ENCODE measurements around the gene ZNF133. TPM values are rescaled to one million over a fixed set of nuclear protein-coding genes. Genes with fewer than 3 reads are reported as not detected.
"Not testable (repeated sequence)": the region's sequence is repeated elsewhere in the genome, so short reads cannot be mapped to it uniquely, and the experiment has no call there.

Gene ZNF133
- total RNA-seq, 1 donor from 2014 or later = 7.8 TPM

GRCh38 chr20:18265441-18265840 is 22.9 kb upstream of the ZNF133 start:
- intact Hi-C loops (cut with micrococcal nuclease) = no loop called here
- Mint-ChIP-seq H3K9me3 (no peaks in the 10 kb centered on the region), H3K4me3 (no peak overlapping the region), H3K27ac (no peak overlapping the region), H3K27me3 (ENCODE audit: insufficient read depth) (peaks cover 16% of the 10 kb centered on the region), H3K36me3 (ENCODE audit: low read depth) (no peaks in the 10 kb centered on the region), H3K4me1 (ENCODE audit: low read depth) (no peaks in the 10 kb centered on the region)
- no peak for DNase-seq (ENCODE audit: low spot score)

- Mint-ChIP-seq H3K36me3 (ENCODE audit: low read depth) (no peaks in the 10 kb centered on the region), H3K27me3 (ENCODE audit: insufficient read depth) (peaks cover 20% of the 10 kb centered on the region), H3K4me3 (no peak overlapping the region), H3K4me1 (ENCODE audit: low read depth) (no peaks in the 10 kb centered on the region), H3K9me3 (no peaks in the 10 kb centered on the region), H3K27ac (no peak overlapping the region)
- DNase-seq (ENCODE audit: low spot score) = no peak
- intact Hi-C loops (cut with micrococcal nuclease) = no loop called here
Observed at GRCh38 chr20:18266282-18266681, 22.0 kb upstream of the ZNF133 start.

DNA sequence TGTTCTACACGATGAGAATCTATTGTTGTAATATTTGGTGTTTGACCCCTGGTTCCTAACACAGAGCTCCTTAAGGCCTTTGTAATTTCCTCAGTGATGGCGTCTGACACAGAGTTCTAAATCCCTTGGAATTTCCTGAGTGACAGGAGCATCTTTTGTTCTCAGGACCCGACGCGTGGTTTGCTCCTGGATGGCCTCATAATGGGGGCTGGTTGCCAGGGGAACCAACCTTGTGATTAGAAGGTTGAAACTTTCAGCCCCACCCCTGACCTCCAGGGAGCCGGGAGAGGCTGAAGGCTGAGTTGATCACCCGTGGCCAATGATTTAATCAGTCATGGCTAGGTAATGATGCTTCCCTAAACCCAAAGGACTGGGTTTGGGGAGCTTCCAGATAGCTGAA is 20.5 kb upstream of the ZNF133 start:
- no peak for DNase-seq (ENCODE audit: low spot score)
- intact Hi-C loops (cut with micrococcal nuclease) = no loop called here
- peaks cover 17% of the 10 kb centered on the region for H3K27me3 Mint-ChIP-seq (ENCODE audit: insufficient read depth)
- no peaks in the 10 kb centered on the region for H3K4me1 Mint-ChIP-seq (ENCODE audit: low read depth)
- no peaks in the 10 kb centered on the region for H3K9me3 Mint-ChIP-seq
- H3K4me3 Mint-ChIP-seq = no peak overlapping the region
- no peaks in the 10 kb centered on the region for H3K36me3 Mint-ChIP-seq (ENCODE audit: low read depth)
- H3K27ac Mint-ChIP-seq = no peak overlapping the region

DNA sequence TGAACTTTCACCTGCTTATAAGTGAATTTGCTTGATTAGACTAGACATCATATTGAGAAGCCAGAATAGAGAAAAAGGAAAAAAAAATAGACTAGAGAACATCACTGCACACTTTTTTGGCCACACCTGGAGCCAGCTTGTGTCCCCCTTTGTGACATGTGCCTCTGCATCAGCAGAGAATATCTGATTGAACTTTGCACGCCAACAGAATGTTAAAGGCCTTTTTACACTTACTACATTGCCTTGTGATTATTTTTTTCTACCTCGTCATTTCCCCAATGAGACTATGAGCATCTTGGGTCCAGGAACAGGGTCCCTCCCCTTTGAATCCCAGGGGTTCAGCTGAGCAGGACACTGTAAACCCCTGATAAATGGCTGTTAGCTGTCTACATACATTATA is 17.2 kb upstream of the ZNF133 start:
- Mint-ChIP-seq H3K9me3 (no peaks in the 10 kb centered on the region), H3K36me3 (ENCODE audit: low read depth) (no peaks in the 10 kb centered on the region), H3K4me3 (no peak overlapping the region), H3K27ac (no peak overlapping the region), H3K27me3 (ENCODE audit: insufficient read depth) (peaks cover 6% of the 10 kb centered on the region), H3K4me1 (ENCODE audit: low read depth) (no peaks in the 10 kb centered on the region)
- intact Hi-C loops (cut with micrococcal nuclease) = no loop called here
- no peak for DNase-seq (ENCODE audit: low spot score)

DNA sequence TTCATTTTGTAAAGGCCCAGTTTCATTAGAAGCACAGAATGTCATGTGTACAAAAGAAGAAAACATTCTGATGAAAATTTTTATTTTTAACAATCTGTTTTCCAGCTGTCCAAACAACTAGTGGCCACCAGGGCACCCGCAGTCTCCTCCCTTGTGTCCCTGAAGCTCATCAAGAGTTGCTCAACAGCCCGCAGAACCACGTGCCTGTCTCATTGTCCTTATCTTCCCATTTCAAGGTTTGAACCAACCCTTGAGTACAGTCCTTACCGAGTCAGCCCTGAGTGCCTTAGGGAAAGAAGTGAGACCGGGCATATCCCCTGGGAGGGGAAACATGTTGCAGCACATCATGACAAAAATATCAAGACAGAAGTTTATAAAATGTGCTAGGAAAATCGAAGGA is 15.9 kb upstream of the ZNF133 start:
- no peaks in the 10 kb centered on the region for H3K36me3 Mint-ChIP-seq (ENCODE audit: low read depth)
- H3K27ac Mint-ChIP-seq = no peak overlapping the region
- no peak for DNase-seq (ENCODE audit: low spot score)
- peaks cover 10% of the 10 kb centered on the region for H3K4me1 Mint-ChIP-seq (ENCODE audit: low read depth)
- peaks cover 8% of the 10 kb centered on the region for H3K27me3 Mint-ChIP-seq (ENCODE audit: insufficient read depth)
- intact Hi-C loops (cut with micrococcal nuclease) = no loop called here
- H3K4me3 Mint-ChIP-seq = no peak overlapping the region
- H3K9me3 Mint-ChIP-seq = no peaks in the 10 kb centered on the region

DNA sequence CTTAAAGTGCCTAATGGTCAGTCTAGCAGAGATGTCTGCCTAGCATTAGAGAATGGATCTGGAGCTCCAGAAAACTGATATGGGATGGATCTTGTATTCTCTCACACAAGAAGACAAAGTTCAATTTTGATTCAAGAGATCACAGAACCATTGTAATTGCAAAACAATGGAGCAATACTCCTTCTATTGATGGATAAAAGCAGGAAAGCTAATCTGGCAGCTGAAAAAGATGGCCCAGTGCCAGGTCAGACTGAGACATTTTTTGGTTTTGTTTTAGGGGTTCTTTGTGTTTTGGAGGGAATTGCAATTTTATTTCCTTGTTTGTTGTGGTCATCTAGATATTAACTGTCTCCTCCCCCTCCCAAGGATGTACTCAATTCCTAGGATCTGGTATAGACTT is 14.6 kb upstream of the ZNF133 start:
- Mint-ChIP-seq H3K4me1 (ENCODE audit: low read depth) (peaks cover 10% of the 10 kb centered on the region), H3K27me3 (ENCODE audit: insufficient read depth) (peaks cover 5% of the 10 kb centered on the region), H3K36me3 (ENCODE audit: low read depth) (no peaks in the 10 kb centered on the region), H3K27ac (no peak overlapping the region), H3K9me3 (no peaks in the 10 kb centered on the region), H3K4me3 (no peak overlapping the region)
- DNase-seq (ENCODE audit: low spot score) = no peak
- intact Hi-C loops (cut with micrococcal nuclease) = no loop called here

- not testable (repeated sequence) for H3K27ac Mint-ChIP-seq; DNase-seq (ENCODE audit: low spot score); H3K4me1 Mint-ChIP-seq (ENCODE audit: low read depth); H3K9me3 Mint-ChIP-seq; H3K36me3 Mint-ChIP-seq (ENCODE audit: low read depth); H3K4me3 Mint-ChIP-seq
- intact Hi-C loops (cut with micrococcal nuclease) = loop anchor here (1.0 to 5.0 kb wide), 4 partner anchors 219 to 1474 kb away; partner anchors contain the start of gene OVOL2
- H3K27me3 Mint-ChIP-seq (ENCODE audit: insufficient read depth) = peaks cover 19% of the 10 kb centered on the region
Observed at GRCh38 chr20:18275960-18276359, 12.4 kb upstream of the ZNF133 start.

DNA sequence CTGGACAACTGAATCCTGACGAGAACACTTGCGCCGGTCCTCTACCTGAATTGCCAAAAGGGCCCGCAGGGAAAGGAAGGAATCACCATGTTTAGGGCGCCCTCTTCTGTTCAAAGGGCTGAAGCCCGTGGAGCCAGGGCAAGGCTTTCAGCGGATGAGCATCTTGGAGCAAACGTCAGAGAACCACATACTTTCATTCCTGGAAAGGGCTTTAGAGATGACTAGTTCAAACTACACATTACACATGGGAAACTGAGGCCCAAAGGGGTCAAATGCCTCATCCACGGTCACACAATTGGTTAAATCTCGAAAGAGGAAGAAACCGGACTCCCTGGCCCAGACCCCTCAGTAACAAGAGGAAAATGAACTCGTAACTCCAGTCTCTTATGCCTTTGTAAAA is 11.5 kb upstream of the ZNF133 start:
- Mint-ChIP-seq H3K4me1 (ENCODE audit: low read depth) (peaks cover 10% of the 10 kb centered on the region), H3K4me3 (no peak overlapping the region), H3K27ac (no peak overlapping the region), H3K9me3 (no peaks in the 10 kb centered on the region), H3K27me3 (ENCODE audit: insufficient read depth) (peaks cover 19% of the 10 kb centered on the region), H3K36me3 (ENCODE audit: low read depth) (no peaks in the 10 kb centered on the region)
- peak; percentile 61 for DNase-seq (ENCODE audit: low spot score)
- intact Hi-C loops (cut with micrococcal nuclease) = loop anchor here (1.0 to 5.0 kb wide), 4 partner anchors 220 to 1475 kb away; partner anchors contain the start of gene OVOL2

DNA sequence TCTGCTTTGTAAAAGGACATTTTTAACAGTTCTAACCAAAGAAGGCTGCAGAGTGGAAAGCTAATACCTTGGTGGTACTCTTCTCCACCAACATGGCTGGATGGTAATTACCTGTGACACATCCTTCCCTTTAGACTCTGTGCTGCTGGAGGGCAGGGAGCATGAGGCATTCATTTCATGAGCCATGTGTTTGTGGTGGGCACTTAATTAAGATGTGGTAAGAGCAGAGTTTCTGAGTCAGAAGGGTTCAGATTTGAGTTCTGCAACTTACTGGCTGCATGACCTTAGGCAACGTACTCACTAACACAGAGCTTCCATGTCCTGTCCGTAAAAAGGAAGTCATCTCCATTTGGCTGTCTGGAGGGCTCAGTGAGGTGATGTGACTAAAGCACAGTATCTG is 9.1 kb upstream of the ZNF133 start:
- Mint-ChIP-seq H3K36me3 (ENCODE audit: low read depth) (no peaks in the 10 kb centered on the region), H3K27me3 (ENCODE audit: insufficient read depth) (peaks cover 37% of the 10 kb centered on the region)

GRCh38 chr20:18284805-18285533 is 3.4 kb upstream of the ZNF133 start:
- no peak overlapping the region for H3K4me3 Mint-ChIP-seq
- peaks cover 30% of the 10 kb centered on the region for H3K9me3 Mint-ChIP-seq
- peaks cover 31% of the 10 kb centered on the region for H3K27me3 Mint-ChIP-seq (ENCODE audit: insufficient read depth)
- intact Hi-C loops (cut with micrococcal nuclease) = loop anchor here (5.0 kb wide), 5 partner anchors 318 to 1713 kb away; partner anchors contain the start of genes DSTN, KIF16B, MGME1 and SNRPB2
- peaks cover 7% of the 10 kb centered on the region for H3K36me3 Mint-ChIP-seq (ENCODE audit: low read depth)
- no peak overlapping the region for H3K27ac Mint-ChIP-seq
- no peak for DNase-seq (ENCODE audit: low spot score)
- peaks cover 14% of the 10 kb centered on the region for H3K4me1 Mint-ChIP-seq (ENCODE audit: low read depth)

More for the DNA sequence above, 9.1 kb upstream of the ZNF133 start:
- no peak for DNase-seq (ENCODE audit: low spot score)
- intact Hi-C loops (cut with micrococcal nuclease) = loop anchor here (5.0 kb wide), 2 partner anchors 222 to 1477 kb away; partner anchors contain the start of gene OVOL2
- no peak overlapping the region for H3K4me3 Mint-ChIP-seq
- H3K4me1 Mint-ChIP-seq (ENCODE audit: low read depth) = peaks cover 10% of the 10 kb centered on the region
- H3K27ac Mint-ChIP-seq = no peak overlapping the region
- H3K9me3 Mint-ChIP-seq = peaks cover 3% of the 10 kb centered on the region

- DNase-seq (ENCODE audit: low spot score) = no peak
- peak overlapping the region; percentile 97 for H3K27ac Mint-ChIP-seq
- H3K4me3 Mint-ChIP-seq = peak overlapping the region; percentile 94
- peaks cover 30% of the 10 kb centered on the region for H3K9me3 Mint-ChIP-seq
- H3K4me1 Mint-ChIP-seq (ENCODE audit: low read depth) = peaks cover 23% of the 10 kb centered on the region
- H3K27me3 Mint-ChIP-seq (ENCODE audit: insufficient read depth) = peaks cover 22% of the 10 kb centered on the region
- peaks cover 15% of the 10 kb centered on the region for H3K36me3 Mint-ChIP-seq (ENCODE audit: low read depth)
- intact Hi-C loops (cut with micrococcal nuclease) = loop anchor here (5.0 kb wide), 5 partner anchors 320 to 1715 kb away; partner anchors contain the start of genes DSTN, KIF16B, MGME1 and SNRPB2
Observed at GRCh38 chr20:18287546-18287914, 797 bp upstream of the ZNF133 start.

DNA sequence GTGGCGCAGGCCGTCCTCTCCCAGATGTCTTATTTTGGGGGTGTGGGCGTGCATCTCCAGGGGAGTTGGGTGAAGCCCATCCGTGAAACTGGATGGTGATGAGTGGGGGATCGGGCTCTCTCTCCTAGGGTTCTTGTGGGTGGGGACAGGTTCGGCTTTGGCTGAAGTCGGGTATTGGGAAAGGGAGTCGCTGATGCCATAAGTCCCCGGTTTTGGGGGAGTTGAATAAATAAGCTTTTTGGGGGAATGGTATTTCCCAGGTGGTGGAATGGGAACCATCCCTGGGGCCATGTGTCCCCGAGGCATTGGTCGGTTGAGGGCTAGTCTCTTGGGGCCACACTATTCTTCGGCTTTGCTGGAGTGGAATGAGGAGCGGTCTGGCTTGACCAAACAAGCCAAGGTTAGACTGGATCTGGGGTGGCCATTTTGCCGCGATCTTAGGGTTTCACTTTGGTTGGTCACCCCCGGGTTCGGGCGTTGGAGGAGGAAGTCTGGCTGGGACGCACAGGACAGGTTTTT is 481 bp downstream of the ZNF133 start:
- H3K27me3 Mint-ChIP-seq (ENCODE audit: insufficient read depth) = peaks cover 13% of the 10 kb centered on the region
- peaks cover 23% of the 10 kb centered on the region for H3K4me1 Mint-ChIP-seq (ENCODE audit: low read depth)
- intact Hi-C loops (cut with micrococcal nuclease) = loop anchor here (1.0 to 5.0 kb wide), 14 partner anchors 124 to 1717 kb away; partner anchors contain the start of genes DSTN, DZANK1, KAT14 and KIF16B
- peak overlapping the region; percentile 94 for H3K4me3 Mint-ChIP-seq
- peaks cover 30% of the 10 kb centered on the region for H3K9me3 Mint-ChIP-seq
- H3K36me3 Mint-ChIP-seq (ENCODE audit: low read depth) = peaks cover 18% of the 10 kb centered on the region
- no peak for DNase-seq (ENCODE audit: low spot score)
- peak overlapping the region; percentile 97 for H3K27ac Mint-ChIP-seq

DNA sequence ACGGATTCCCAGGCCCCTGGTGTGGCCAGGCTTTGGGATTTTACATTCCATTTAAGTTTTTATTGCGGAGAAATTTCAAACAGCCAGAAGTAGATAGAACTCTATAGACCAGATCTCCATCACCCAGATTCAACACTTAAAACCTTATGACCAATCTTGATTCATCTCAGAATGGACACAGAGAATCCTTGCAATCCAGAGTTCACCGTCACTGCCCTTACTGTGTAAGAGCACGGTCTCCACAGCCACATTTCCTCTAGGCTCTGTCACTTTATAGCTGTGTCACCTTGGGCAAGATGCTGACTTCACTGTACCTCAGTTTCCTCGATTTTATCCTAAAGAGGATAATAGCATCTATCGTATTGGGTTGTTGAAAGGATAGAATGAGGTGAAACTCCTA is 979 bp downstream of the ZNF133 start:
- Mint-ChIP-seq H3K27ac (peak overlapping the region; percentile 97), H3K36me3 (ENCODE audit: low read depth) (peaks cover 22% of the 10 kb centered on the region), H3K4me1 (ENCODE audit: low read depth) (peaks cover 23% of the 10 kb centered on the region), H3K9me3 (peaks cover 27% of the 10 kb centered on the region), H3K4me3 (peak overlapping the region; percentile 94), H3K27me3 (ENCODE audit: insufficient read depth) (peaks cover 8% of the 10 kb centered on the region)
- intact Hi-C loops (cut with micrococcal nuclease) = loop anchor here (2.0 to 5.0 kb wide), 7 partner anchors 123 to 1717 kb away; partner anchors contain the start of genes DSTN, KIF16B, MGME1 and RBBP9
- DNase-seq (ENCODE audit: low spot score) = no peak
